Activated CD8-positive, alpha-beta memory T cell treated with anti-CD3 and anti-CD28 coated beads for 4 hours (primary cell): ENCODE results near the gene PLPPR1.
"Not testable (repeated sequence)": the region's sequence is repeated elsewhere in the genome, so short reads cannot be mapped to it uniquely, and the experiment has no call there.

Source experiments
- DNase-seq, 2 donors: peaks; one replicate each; pipeline ENCODE4 v3.0.0-alpha.2; 2020; ENCODE audit warnings: low read depth in 2 of 2

PLPPR1 gene

GRCh38 chr9:101121836-101122399 lies 93.4 kb downstream of the PLPPR1 start:
- no peak for DNase-seq

- no peak for DNase-seq
Measured at GRCh38 chr9:101126556-101126955, 98.0 kb downstream of the PLPPR1 start.

GRCh38 chr9:101127369-101127768 lies 98.8 kb downstream of the PLPPR1 start:
- DNase-seq: not testable (repeated sequence)

- no peak for DNase-seq
Measured at GRCh38 chr9:101128623-101129022, 100.1 kb downstream of the PLPPR1 start.

GRCh38 chr9:101130054-101130453 lies 101.5 kb downstream of the PLPPR1 start:
- no peak for DNase-seq

GRCh38 chr9:101131326-101131725 lies 102.8 kb downstream of the PLPPR1 start:
- DNase-seq: no peak

- no peak for DNase-seq
Measured at GRCh38 chr9:101132801-101133200, 104.3 kb downstream of the PLPPR1 start.

GRCh38 chr9:101138509-101138908 lies 110.0 kb downstream of the PLPPR1 start:
- no peak for DNase-seq

- no peak for DNase-seq
Measured at GRCh38 chr9:101139082-101139481, 110.6 kb downstream of the PLPPR1 start.

- DNase-seq: no peak
Measured at GRCh38 chr9:101140764-101141163, 112.2 kb downstream of the PLPPR1 start.

- no peak for DNase-seq
Measured at GRCh38 chr9:101146508-101146907, 118.0 kb downstream of the PLPPR1 start.

GRCh38 chr9:101148344-101148743 lies 119.8 kb downstream of the PLPPR1 start:
- DNase-seq: no peak

- DNase-seq: no peak
Measured at GRCh38 chr9:101158361-101158760, 129.8 kb downstream of the PLPPR1 start.

GRCh38 chr9:101162231-101162630 lies 133.7 kb downstream of the PLPPR1 start:
- DNase-seq: no peak

- no peak for DNase-seq
Measured at GRCh38 chr9:101165131-101165530, 136.6 kb downstream of the PLPPR1 start.

- no peak for DNase-seq
Measured at GRCh38 chr9:101167490-101168134, 139.1 kb downstream of the PLPPR1 start.

GRCh38 chr9:101172616-101173015 lies 144.1 kb downstream of the PLPPR1 start:
- DNase-seq: no peak

GRCh38 chr9:101173907-101174306 lies 145.4 kb downstream of the PLPPR1 start:
- DNase-seq: no peak

- DNase-seq: no peak
Measured at GRCh38 chr9:101176384-101176783, 147.9 kb downstream of the PLPPR1 start.

- DNase-seq: no peak
Measured at GRCh38 chr9:101184813-101185278, 156.3 kb downstream of the PLPPR1 start.

GRCh38 chr9:101191723-101192122 lies 163.2 kb downstream of the PLPPR1 start:
- DNase-seq: no peak

- DNase-seq: no peak
Measured at GRCh38 chr9:101197026-101197425, 168.5 kb downstream of the PLPPR1 start.

GRCh38 chr9:101200852-101201251 lies 172.3 kb downstream of the PLPPR1 start:
- no peak for DNase-seq

GRCh38 chr9:101201630-101202029 lies 173.1 kb downstream of the PLPPR1 start:
- DNase-seq: no peak
